Endothelial cell of umbilical vein (primary cell): ENCODE measurements around the gene HECTD2. TPM values are rescaled to one million over a fixed set of nuclear protein-coding genes. Genes with fewer than 3 reads are reported as not detected.

Experiments used
- BruUV-seq: library from RNA; stranded (reverse); fragments of 400-500 nt; replicated peaks from 2 replicates; lab custom pipeline; 2021; lab: Mats Ljungman, UMichigan
- CTCF ChIA-PET: fragments of 300-600, 350-600 bp; sonication (Branson Sonifier 250); formaldehyde crosslinking; loops from one replicate; lab custom pipeline; 2021; ENCODE audit warnings: antibody characterized with exemption, inconsistent platforms; lab: Charles Lee
- POLR2A ChIA-PET: fragments of 300-600, 350-600 bp; sonication (Branson Sonifier 250); formaldehyde crosslinking; loops from one replicate; lab custom pipeline; 2021; ENCODE audit warnings: antibody characterized with exemption, inconsistent platforms; lab: Charles Lee
- DNase-seq: peaks from one replicate; pipeline ENCODE4 v3.0.0-alpha.2; 2011; ENCODE audit warnings: low read depth, low spot score
- FAIRE-seq: peaks from 2 replicates; lab custom pipeline; 2011; peaks lifted over from hg19 to GRCh38; lab: Jason Lieb, UNC
- H2AFZ ChIP-seq: 2 replicates; pipeline ENCODE4 v1.6.0; 2012; ENCODE audit warnings: low read depth, low read length, control low read depth, inconsistent platforms
- H3K27ac ChIP-seq: 2 replicates; pipeline ENCODE4 v1.5.1; 2011; ENCODE audit warnings: low read depth, mild to moderate bottlenecking, control low read depth, low read length, moderate library complexity; ENCODE audit not compliant: insufficient read depth
- H3K27me3 ChIP-seq, 2 experiments: 2 replicates each; pipeline versions ENCODE4 v1.6.0 to v1.6.1; 2011; ENCODE audit warnings: low read length in 2 of 2, mixed read lengths in 1 of 2; ENCODE audit not compliant: control insufficient read depth in 2 of 2, insufficient read depth in 2 of 2
- H3K36me3 ChIP-seq, 2 experiments: 2 replicates in 1 of 2; 3 replicates in 1 of 2; pipeline ENCODE4 v1.5.1; 2011; ENCODE audit warnings: low read length in 2 of 2, mild to moderate bottlenecking in 1 of 2, moderate library complexity in 1 of 2; ENCODE audit not compliant: control insufficient read depth in 2 of 2, insufficient read depth in 2 of 2; ENCODE audit errors: extremely low read depth in 1 of 2
- H3K4me1 ChIP-seq: 3 replicates; pipeline ENCODE4 v1.5.1; 2011; ENCODE audit warnings: mild to moderate bottlenecking, low read length; ENCODE audit not compliant: control insufficient read depth, insufficient read depth; ENCODE audit errors: extremely low read depth
- H3K4me2 ChIP-seq: 2 replicates; pipeline ENCODE4 v1.6.1; 2011; ENCODE audit warnings: low read length, control low read depth, mixed read lengths; ENCODE audit not compliant: insufficient read depth
- H3K4me3 ChIP-seq, 3 experiments: fragments of 200-600 bp in 1 of 3; sonication (generic), shearing (Covaris generic) in 1 of 3; replicated peaks in 1 of 3; 2 replicates each; pipeline ENCODE4 v1.5.1; 2011 to 2016; ENCODE audit warnings: control low read depth in 3 of 3, low read length in 3 of 3, mild to moderate bottlenecking in 2 of 3, inconsistent platforms in 1 of 3, low read depth in 1 of 3, moderate library complexity in 1 of 3; ENCODE audit not compliant: insufficient read depth in 1 of 3
- H3K79me2 ChIP-seq: 2 replicates; pipeline ENCODE4 v1.6.0; 2012; ENCODE audit warnings: low read length, inconsistent platforms; ENCODE audit not compliant: control insufficient read depth, insufficient read depth
- H3K9ac ChIP-seq: replicated peaks from 2 replicates; pipeline ENCODE3; 2011; ENCODE audit warnings: low read length, control low read depth; ENCODE audit not compliant: insufficient read depth; ENCODE audit errors: extremely low read depth
- H3K9me1 ChIP-seq: replicated peaks from 3 replicates; pipeline ENCODE4 v1.6.0; 2011; ENCODE audit warnings: mild to moderate bottlenecking, low read length; ENCODE audit not compliant: control insufficient read depth, insufficient read depth; ENCODE audit errors: extremely low read depth
- H3K9me3 ChIP-seq: replicated peaks from 2 replicates; pipeline ENCODE4 v1.5.1; 2012; ENCODE audit warnings: low read length, inconsistent platforms; ENCODE audit not compliant: control insufficient read depth, insufficient read depth
- H4K20me1 ChIP-seq: replicated peaks from 2 replicates; pipeline ENCODE3; 2011; ENCODE audit warnings: mild to moderate bottlenecking, low read length; ENCODE audit not compliant: control insufficient read depth, insufficient read depth; ENCODE audit errors: extremely low read depth
- EZH2 ChIP-seq: IDR thresholded peaks from 2 replicates; pipeline ENCODE4 v1.6.1; 2012; ENCODE audit warnings: borderline replicate concordance, low read depth, mild to moderate bottlenecking, moderate library complexity, low read length, inconsistent platforms; ENCODE audit not compliant: severe bottlenecking
- FOS ChIP-seq: IDR thresholded peaks from 2 replicates; pipeline ENCODE4 v1.6.1; 2011; ENCODE audit warnings: mild to moderate bottlenecking, low read length, moderate library complexity, borderline replicate concordance; ENCODE audit not compliant: insufficient read depth
- GATA2 ChIP-seq: IDR thresholded peaks from 2 replicates; pipeline ENCODE4 v1.7.0; 2011; ENCODE audit warnings: low read depth, mild to moderate bottlenecking, moderate library complexity, mixed read lengths, low read length; ENCODE audit not compliant: insufficient read length, insufficient read depth
- POLR2A ChIP-seq: IDR thresholded peaks from 2 replicates; pipeline ENCODE4 v1.6.1; 2012; ENCODE audit warnings: low read depth, mild to moderate bottlenecking, control low read depth, low read length
- POLR2AphosphoS5 ChIP-seq: IDR thresholded peaks from 2 replicates; pipeline ENCODE4 v1.6.1; 2012; ENCODE audit warnings: low read depth, mild to moderate bottlenecking, control low read depth, low read length, moderate library complexity; ENCODE audit not compliant: insufficient read depth
- dilution Hi-C: fragments of 300-500 bp; cut with MboI; formaldehyde crosslinking; loops from one replicate; pipeline ENCODE4 v1.15.0; 2019; ENCODE audit warnings: low sequenced_read_pairs; ENCODE audit not compliant: extremely low pct_ligation_motif_present
- intact Hi-C: fragments of 100-400 bp; cut with micrococcal nuclease; formaldehyde crosslinking; loops from one replicate; pipeline ENCODE4 v1.10.0; 2022
- polyA plus RNA-seq, 4 experiments: library from polyadenylated mRNA; depleted of rRNA in 3 of 4; stranded (reverse) in 3 of 4; unstranded in 1 of 4; fragments of >200 nt; gene quantifications; 2 replicates each; pipeline versions ENCODE4 v1.2.1 to v1.2.3, GENCODE V29; 2011 to 2012; ENCODE audit warnings: missing spikeins in 1 of 4
- total RNA-seq: library from RNA; stranded (reverse); gene quantifications from 2 replicates; pipeline ENCODE4 v1.2.3, GENCODE V29; 2021
- TF ChIP-seq, protein P1 (sequence below): IDR thresholded peaks from 2 replicates; pipeline ENCODE4 v1.6.1; 2011; ENCODE audit not compliant: insufficient read depth, insufficient read length
- TF ChIP-seq, protein P2 (sequence below), 2 donors: IDR thresholded peaks; 1 replicate in 1 of 2; 2 replicates in 1 of 2; pipeline ENCODE4 v1.5.1; 2011; ENCODE audit warnings: low read length in 2 of 2, mild to moderate bottlenecking in 2 of 2, moderate library complexity in 2 of 2, control low read depth in 1 of 2, inconsistent platforms in 1 of 2, low read depth in 1 of 2; ENCODE audit not compliant: insufficient read depth in 1 of 2; ENCODE audit errors: extremely low read depth in 1 of 2

HECTD2 gene
- total and polyA plus RNA-seq, 2 donors (not counting 3 experiments of a cell fraction or from before 2014, with no cell fraction given), result 4.2 to 10.7 TPM

GRCh38 chr10:91367558-91367957 is 42.6 kb upstream of the HECTD2 start:
- Histone ChIP-seq H3K36me3 (no peaks in the 10 kb centered on the region), H3K79me2 (no peaks in the 10 kb centered on the region), H3K27me3 (no peaks in the 10 kb centered on the region), H3K4me1 (peaks cover 9% of the 10 kb centered on the region), H3K27ac (no peak overlapping the region), H3K9ac (no peak overlapping the region), H2AFZ (no peak overlapping the region), H3K4me2 (no peak overlapping the region), H3K4me3 (no peak overlapping the region), H4K20me1 (no peaks in the 10 kb centered on the region), H3K9me1 (no peaks in the 10 kb centered on the region), H3K9me3 (no peaks in the 10 kb centered on the region)
- no peak for DNase-seq
- ChIA-PET POLR2A (no interaction called here), CTCF (interaction anchor here (0.9 kb wide), 1 partner anchor 69 kb away, joined by 3 read pairs; no protein-coding TSS in a partner anchor)
- BruUV-seq, result no TSS peak
- intact Hi-C loops (no loop called here), dilution Hi-C loops (no loop called here)
- TF ChIP-seq POLR2AphosphoS5 (no peak), EZH2 (no peak), POLR2A (no peak), GATA2 (no peak), FOS (no peak)
- TF ChIP-seq, protein P1, sequence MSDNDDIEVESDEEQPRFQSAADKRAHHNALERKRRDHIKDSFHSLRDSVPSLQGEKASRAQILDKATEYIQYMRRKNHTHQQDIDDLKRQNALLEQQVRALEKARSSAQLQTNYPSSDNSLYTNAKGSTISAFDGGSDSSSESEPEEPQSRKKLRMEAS, result no peak
- TF ChIP-seq, protein P2, sequence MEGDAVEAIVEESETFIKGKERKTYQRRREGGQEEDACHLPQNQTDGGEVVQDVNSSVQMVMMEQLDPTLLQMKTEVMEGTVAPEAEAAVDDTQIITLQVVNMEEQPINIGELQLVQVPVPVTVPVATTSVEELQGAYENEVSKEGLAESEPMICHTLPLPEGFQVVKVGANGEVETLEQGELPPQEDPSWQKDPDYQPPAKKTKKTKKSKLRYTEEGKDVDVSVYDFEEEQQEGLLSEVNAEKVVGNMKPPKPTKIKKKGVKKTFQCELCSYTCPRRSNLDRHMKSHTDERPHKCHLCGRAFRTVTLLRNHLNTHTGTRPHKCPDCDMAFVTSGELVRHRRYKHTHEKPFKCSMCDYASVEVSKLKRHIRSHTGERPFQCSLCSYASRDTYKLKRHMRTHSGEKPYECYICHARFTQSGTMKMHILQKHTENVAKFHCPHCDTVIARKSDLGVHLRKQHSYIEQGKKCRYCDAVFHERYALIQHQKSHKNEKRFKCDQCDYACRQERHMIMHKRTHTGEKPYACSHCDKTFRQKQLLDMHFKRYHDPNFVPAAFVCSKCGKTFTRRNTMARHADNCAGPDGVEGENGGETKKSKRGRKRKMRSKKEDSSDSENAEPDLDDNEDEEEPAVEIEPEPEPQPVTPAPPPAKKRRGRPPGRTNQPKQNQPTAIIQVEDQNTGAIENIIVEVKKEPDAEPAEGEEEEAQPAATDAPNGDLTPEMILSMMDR (IDR thresholded peaks at IDR 0.05; ENCODE audit: extremely low read depth in 1 of 2, insufficient read depth in 1 of 2, low read depth in 1 of 2, low read length in 2 of 2), result no peak
- no peak for FAIRE-seq
